Bone marrow (tissue), 2 donors: ENCODE data around the gene TRAF3.
"Not testable (repeated sequence)": the region's sequence is repeated elsewhere in the genome, so short reads cannot be mapped to it uniquely, and the experiment has no call there.

Experiments
- DNase-seq, 2 donors: peaks; one replicate each; lab custom pipeline; 2025; lab: John Stamatoyannopoulos, UW

Gene TRAF3

DNA sequence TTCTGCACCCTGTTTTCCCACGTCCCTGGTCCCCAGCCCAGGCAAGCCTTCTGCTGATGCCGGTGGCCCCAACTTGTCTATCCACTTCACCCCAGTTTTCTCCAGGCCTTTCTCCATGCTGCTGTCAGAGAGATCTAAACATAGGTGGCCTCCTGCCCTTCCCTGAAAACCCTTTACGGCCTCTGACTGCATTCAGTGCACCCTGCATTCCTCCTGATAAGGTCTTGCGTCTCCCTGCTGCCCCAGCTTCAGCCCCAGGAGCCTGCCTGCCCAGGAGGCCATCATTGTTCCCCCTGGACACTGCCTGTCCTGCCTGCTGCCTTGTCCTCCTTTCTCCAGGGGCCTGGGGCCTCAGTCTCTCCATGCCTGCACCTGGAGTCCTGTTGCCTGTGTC is 29.8 kb downstream of the TRAF3 start:
- DNase-seq, result no peak

DNA sequence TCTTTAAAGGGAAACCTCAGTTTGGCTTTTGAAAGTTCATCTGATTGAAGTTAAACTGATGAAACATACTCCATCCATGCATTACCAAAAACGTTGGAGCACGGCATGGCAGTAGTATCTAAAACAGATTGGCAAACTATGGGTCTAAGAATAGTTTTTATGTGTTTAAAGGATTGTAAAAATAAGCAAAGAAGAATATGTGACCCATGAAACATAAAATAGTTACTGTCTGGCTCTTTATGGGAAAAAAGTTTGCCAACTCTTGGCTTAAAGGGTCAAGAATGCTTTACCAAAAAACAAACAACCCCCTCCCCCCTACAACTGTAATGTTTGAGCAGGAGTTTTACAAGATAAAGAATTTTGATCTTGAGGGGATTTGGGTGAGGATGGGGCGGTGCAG is 32.6 kb downstream of the TRAF3 start:
- no peak for DNase-seq

DNA sequence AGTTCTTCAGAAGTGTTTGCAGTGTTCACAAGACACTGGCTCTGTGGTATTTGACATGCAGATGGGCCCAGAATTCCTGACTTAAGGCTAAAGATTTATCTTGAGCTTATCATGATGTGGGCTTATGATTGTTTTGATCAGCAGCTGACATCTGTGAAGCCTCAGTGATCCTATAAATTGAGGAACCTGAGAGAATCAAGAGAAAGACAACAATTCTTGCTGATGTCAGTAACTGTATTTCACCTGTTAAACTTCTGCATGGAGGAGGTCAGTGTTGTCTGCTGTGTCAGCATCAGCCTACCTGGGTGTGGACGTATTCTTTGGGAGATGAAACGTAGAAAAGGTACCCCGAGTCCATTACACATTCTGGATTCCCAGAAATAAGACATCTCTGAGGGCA is 33.3 kb downstream of the TRAF3 start:
- DNase-seq, result no peak

DNA sequence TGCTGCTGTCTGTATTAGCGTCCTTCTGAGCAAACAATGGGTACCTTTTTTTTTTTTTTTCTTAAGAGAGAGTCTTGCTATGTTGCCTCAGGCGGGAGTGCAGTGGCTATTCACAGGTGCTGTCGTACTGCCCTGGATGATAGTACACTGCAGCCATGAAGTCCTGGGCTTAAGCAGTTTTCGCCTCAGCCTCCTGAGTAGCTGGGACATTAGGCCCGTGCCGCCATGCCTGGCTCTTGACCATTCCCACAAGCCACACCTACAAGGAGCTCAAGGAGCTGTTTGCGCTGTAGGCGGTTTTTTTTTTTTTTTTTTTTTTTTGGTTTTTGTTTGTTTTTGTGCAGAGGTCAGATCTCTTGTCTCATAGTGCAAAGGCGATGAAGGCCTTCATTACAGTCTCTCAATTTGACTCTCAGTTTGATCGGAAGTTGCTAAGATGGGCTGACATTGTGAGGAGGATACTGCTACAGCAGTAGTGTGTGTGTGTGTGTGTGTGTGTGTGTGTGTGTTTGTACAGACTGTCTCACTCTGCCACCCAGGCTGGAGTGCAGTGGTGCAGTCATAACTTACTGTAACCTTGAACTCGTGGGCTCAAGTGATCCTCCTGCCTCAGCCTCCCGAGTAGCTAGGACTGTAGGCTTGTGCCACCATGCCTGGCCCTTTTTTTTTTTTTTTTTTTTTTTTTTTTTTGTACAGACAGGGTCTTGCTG is 34.2 kb downstream of the TRAF3 start:
- DNase-seq, result no peak

DNA sequence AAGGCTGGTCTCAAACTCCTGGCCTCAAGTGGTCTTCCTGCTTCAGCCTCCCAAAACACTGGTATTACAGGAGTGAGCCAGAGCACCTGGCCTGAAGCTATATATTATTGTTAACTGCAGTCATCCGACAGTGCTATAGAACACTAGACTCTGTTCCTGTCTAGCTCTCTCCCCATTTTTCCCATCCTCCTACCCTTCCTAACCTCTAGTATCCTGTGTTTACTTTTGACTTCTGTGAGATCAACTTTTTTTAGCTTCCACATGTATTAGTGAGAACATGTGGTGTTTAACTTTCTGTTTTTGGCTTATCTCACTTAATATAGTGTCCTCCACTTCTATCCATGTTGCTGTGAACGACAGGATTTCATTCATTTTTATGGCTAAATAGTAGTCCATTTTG is 34.7 kb downstream of the TRAF3 start:
- DNase-seq, result no peak

DNA sequence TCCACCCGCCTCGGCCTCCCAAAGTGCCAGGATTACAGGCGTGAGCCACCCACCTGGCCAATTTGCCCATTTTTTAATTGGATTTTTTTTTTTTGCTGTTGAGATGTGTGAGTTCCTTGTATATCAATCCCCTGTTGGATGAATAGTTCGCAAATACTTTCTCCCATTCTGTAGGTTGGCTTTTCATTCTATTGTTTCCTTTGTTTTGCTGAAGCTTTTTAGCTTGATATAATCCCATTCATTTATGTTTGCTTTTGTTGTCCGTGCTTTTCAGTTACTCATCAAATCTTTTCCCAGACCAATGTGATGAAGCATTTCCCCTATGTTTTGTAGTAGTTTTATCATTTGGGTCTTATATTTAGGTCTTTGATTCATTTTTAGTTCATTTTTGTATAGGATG is 36.4 kb downstream of the TRAF3 start:
- DNase-seq, result no peak

DNA sequence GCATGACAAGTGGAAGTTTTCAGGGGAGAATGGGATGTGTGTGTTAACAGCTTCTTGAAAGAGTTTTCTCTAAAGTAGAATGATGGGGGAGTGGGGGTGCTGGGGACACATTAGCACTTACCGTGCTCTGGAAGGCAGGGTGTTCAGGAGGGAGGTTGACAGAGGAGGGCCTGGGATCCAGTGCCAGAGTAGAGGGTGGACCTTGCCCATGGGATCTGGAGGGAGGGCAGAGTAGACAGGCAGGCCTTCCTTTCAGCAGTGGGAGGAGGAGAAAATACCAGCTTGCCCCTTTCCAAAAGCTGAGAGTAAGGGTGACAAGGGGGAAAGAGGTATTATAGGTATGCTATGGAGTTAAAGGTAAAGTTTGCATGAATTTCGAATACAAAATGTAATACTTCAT is 40.1 kb downstream of the TRAF3 start:
- DNase-seq, result no peak

DNA sequence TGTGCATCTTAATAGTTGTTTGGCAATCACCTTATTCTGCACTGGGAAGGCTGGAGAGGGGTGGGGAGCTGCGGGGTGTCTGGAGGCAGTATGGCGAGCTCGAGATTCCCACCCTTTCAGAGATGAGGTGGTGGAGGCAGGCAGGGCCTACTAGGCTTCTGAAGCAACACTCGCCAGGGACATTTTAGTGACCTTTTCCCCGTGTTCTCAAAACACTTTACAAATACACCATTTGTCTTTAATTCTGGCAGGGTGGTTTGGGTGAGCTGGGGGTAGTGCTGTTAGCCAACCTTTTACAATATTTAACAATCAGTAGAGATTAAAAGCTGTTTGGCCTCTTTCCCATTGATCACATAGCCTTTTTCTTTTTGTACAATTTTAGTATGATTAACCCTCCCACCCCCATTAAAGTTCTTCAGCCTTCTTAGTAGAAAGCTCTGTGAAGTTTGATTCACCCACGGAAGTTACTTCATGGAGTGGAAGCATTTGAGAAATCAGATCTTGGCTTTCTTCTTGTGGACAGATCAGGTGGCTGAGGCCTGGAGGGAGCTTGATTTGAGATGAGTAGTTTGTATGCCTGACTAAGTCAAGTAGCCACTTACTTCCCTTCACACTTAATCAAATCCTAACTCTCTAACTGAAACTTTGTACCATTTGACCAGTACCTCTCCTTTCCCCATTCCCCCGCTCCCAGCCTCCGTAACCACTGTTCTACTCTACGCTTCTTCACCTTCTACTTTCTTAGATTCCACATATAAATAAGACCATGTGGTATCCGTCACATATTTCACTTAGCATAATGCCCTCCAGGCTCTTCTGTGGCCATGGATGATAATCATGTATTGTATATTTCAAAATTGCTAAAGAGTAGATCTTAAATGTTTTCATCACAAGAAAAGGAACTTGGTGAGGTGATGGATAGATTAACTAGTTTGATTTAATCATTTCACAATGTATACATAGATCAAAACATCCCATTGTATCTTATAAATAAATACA is 41.0 kb downstream of the TRAF3 start:
- DNase-seq, result no peak

DNA sequence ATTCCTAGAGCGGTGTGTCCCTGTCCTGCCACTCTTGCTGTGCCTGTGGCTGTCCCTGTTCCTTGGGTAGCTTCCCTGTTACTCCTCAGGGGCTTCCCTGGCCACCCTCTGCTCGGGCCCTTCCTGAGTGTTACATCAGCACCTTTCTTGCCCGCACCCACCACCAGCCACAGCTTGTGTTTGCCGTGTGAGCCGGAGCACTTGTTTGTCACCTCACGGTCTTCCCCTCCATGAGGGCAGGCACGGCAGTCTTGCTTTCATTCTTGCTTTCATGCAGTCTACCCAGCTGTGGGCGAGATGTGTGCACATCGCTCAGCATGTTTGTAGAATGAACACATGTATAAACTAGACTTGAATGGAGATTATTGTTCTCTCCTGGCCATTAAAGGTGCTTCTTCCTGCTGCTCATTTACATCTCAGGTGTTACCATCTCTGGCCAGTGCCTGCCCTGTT is 42.0 kb downstream of the TRAF3 start:
- no peak for DNase-seq

DNA sequence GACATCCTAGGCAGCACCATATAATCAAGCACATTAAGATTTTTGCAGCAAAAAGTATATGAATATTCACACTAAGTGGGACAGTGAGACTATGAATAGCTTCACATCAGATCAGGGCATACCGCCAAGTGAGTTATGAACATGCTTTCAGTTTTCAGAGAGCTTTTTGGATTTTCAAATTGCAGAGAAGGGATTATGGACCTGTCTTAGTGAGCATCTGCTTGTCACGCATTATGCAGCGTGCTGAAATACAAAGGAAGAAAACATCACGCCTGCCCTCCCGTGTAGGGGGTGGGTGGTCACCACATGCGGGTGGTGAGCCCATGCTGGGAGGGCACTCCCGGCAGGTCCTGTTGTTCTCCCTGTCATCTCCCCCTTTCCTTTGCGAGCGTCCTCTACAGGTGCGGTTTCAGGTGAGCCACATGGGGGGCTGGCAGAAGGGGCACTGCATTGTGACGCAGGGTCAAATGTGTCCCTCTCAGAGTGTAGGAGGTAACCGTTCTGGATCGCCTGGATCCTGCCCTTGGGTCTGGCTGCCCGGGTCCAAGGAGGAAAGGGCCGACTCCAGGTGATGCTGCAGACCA is 42.6 kb downstream of the TRAF3 start:
- no peak for DNase-seq

DNA sequence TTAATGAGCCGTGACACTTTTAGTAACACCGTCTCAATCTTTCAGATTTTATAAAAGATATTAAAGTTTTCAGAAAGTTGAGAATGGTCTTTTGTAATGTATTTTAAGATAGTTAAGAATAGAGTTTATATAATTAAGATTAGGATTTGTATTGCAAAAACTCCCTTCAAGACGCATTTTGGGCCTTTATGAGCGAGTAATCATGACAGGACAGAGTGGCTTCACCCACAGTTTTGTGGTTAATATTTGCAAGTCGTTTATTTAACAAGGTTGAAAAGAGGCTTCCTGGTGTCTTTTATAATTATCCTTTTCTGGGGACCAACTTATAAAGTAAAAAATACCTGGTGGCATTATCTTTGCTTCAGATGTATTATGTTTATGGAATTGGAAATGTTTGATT is 44.0 kb downstream of the TRAF3 start:
- DNase-seq, result no peak

DNA sequence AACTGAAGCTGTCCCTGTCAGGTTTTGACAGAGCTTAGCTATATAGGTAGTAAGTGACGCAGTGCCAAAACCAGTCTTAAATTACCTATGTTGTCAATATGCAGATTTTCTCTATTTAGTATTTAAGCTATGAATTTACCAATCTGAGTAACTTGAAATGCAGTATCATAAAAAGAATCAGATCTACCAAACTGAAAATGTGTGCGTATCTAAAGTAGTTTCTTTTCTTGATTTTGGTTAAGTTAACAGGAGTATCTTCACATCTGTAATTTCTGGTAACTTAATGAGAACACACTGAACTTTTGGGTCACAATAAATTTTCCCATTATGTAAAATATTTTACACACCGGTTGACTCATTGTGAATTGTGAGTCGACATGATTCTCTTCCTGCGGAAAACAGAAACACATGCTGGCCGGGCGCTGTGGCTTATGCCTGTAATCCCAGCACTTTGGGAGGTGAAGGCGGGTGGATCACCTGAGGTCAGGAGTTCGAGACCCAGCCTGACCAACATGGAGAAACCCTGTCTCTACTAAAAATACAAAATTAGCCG is 45.1 kb downstream of the TRAF3 start:
- no peak for DNase-seq

DNA sequence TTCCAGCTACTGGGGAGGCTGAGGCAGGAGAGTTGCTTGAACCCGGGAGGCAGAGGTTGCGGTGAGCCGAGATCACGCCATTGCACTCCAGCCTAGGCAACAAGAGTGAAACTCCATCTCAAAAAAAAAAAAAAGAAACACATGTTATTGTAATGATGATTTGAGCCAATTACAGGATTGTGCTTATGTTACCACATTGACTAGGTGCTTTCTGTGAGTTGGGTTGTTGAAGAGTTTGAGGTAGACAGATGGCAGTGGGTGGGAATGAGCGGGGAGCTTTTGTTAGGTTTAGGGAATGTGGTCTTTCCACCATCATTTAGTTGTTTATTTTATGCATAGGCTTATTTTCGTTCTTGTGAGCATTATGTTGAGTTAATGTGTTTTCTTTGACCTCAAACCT is 45.6 kb downstream of the TRAF3 start:
- not testable (repeated sequence) for DNase-seq

DNA sequence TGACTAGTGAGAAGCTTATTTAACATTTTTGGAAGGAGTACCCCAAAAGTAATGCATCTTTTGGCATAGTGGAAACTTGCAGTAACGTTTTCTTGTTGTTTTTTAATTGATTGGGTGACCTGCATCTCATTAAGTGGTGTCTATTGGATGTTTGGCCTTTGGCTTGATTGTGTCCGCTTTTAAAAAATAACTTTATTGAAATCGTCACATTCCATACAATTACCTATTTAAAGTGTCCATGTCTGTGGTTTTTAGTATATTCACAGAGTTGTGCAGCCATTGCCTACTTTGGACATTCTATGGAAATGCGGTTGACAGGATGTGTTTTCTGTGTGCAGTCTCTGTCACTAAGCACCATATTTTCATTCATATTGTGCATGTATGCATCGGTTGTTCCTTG is 46.3 kb downstream of the TRAF3 start:
- DNase-seq, result no peak

DNA sequence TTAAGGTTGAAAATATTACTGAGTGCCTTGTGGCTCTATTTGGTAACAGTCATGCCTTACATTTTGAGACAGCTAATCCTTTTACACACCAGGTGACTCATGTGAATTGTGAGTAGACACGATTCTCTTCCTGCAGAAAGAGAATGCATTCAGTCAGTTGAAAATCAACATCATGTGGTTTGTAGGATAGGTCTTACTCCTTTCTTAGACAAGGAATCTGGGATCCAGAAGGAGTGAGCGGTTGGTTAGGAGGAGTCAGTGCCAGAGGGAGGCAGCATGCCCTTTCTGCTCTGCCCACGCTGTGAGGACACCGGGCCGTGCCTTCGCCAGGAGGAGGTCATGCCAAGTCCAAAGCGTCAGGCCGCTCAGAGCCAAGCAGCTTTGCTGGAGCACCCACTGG is 47.6 kb downstream of the TRAF3 start:
- no peak for DNase-seq

DNA sequence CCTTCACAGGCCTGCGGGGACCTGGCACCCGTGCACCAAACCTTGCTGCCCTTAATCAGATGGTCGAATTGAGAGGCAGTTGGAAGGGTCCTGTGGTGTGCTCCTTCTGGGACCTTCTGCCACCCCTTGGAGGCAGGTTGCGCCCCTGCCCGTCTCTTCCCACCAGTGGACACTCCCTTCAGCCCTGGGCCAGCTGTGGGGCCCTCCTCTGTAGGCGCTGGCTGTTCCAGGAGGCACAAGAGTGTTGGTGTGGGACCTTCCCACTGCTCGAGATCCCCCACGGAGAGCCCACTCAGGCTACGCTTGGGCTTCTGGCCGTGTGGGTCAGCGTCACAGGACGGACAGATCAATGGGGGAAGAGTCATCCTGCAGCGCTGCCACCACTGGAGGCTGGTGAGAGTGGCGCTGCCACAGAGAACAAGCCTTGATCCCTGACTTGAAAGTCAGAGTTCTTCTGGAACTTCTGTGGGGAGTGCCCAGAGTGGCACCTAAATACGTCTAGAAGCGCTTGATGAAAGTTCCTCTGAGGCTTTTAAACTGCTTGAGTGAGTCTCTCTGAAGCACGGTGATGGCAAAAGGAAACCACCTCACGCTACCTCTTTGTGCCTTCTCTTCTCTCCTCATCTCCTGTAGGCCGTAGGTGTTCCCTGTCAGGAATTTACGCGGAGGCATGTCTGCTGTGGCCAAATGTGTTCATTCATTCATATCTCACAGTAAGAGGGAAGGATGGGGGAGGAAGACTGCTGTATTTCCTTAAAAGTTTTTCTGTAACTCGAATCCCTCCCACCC is 48.3 kb downstream of the TRAF3 start:
- DNase-seq, result no peak

DNA sequence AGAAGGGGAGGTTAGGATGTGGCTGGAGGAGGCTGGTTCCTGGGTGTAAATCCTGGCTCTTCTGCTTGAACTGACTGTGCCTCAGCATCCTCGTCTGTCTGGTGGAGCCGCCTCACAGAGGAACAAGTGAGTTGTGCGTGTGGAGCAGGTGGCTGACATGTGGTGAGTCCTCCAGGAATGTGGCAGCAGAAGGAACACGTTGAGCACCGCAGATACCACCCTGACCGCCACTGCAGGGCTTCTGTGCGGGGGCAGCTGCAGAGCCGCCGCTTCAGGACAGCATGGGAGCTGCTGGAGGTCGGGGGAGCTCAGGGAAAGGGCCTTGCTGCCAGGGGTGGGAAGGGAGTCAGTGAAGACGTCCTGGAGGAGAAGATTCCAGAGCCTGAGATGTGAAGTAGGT is 48.9 kb downstream of the TRAF3 start:
- DNase-seq, result no peak

DNA sequence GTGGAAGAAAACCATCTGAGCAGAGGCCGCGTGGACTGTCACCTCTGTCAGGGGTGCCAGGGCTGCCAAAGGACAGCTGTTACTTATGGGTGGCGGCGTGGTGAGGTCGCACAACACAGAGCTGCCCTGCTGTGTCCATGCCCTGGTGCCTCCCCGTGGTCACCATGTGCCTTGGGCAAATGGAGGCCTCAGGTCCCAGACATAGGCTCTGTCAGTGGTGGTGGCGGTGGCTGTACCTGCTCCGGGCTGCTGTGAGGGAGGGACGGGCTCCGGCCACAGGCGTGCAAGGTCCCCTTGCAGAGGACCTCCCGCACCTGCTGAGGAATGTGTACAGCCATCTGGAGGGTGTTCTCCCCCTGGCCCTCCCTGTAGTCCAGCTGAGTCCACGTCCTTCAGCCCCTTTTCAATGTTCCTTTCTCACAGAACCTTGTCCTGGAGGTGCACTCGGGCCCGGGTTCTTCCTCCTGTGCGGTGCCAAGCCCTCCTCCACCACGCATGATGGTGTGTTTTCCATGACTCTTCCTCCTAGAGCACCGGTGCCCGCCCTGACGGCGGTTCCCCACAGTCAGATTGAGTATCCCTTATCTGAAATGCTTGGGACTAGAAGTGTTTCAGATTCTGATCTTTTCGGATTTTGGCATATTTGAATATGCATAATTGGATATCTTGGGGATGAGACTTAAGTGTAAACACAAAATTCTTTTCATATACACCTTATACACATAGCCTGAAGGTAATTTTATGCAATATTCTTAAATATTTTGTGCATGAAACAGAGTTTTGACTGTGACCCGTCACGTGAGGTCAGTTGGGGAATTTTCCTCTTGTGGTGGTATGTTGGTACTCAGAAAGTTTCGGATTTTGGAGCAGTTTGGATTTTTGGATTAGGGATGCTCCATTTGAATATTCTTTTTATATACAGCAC is 49.8 kb downstream of the TRAF3 start:
- DNase-seq, result no peak

DNA sequence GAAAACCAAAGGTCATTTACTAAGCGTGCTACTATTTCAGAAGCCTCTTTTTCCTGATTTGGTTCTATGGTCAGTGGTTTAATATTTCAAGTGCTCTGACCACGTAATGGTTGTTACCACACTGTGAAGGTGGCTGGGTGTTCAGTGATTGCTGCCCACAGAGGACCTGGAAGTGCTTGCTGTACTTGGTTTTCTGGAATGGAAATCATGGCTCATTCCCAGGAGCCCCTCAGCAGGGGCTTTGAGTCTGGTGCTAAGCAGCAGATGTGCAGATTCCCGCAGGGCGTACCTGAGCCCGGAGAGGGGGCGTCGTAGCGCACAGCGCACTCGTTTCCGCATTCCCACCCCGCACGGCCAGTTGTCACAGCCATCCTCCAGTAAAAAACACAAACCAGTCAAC is 50.5 kb downstream of the TRAF3 start:
- DNase-seq, result no peak

DNA sequence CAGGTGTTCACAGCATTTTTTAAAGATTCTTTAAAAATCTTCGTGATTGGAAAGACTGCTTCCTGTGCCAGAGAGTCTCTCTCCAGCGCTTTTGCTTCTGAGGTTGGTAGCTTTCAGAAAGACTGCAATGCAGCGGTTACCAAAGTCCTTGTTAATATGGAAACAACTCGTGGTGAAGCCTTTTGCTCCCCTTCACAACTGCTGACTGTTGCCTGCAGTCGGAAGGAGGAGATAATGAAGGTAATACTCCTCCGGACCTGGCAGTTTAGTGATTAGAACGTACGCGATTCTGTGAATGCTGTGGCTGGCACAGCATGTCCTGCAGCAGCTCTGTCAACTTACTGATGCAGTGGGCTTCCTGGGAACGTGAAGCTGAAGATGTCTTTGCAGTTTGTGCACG is 50.9 kb downstream of the TRAF3 start:
- no peak for DNase-seq
